ENCODE data around the gene INPP5B.

GRCh38 chr1:37905727-37906126 lies 41.1 kb downstream of the INPP5B start:
- no peak for TF ChIP-seq ESRRA (IDR thresholded peaks at IDR 0.05; ENCODE audit: low read length)
- TF ChIP-seq, protein P1, sequence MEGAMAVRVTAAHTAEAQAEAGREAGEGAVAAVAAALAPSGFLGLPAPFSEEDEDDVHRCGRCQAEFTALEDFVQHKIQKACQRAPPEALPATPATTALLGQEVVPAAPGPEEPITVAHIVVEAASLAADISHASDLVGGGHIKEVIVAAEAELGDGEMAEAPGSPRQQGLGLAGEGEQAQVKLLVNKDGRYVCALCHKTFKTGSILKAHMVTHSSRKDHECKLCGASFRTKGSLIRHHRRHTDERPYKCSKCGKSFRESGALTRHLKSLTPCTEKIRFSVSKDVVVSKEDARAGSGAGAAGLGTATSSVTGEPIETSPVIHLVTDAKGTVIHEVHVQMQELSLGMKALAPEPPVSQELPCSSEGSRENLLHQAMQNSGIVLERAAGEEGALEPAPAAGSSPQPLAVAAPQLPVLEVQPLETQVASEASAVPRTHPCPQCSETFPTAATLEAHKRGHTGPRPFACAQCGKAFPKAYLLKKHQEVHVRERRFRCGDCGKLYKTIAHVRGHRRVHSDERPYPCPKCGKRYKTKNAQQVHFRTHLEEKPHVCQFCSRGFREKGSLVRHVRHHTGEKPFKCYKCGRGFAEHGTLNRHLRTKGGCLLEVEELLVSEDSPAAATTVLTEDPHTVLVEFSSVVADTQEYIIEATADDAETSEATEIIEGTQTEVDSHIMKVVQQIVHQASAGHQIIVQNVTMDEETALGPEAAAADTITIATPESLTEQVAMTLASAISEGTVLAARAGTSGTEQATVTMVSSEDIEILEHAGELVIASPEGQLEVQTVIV (IDR thresholded peaks at IDR 0.05; ENCODE audit: borderline replicate concordance, partially characterized antibody), result no peak
- TF ChIP-seq, protein P2, sequence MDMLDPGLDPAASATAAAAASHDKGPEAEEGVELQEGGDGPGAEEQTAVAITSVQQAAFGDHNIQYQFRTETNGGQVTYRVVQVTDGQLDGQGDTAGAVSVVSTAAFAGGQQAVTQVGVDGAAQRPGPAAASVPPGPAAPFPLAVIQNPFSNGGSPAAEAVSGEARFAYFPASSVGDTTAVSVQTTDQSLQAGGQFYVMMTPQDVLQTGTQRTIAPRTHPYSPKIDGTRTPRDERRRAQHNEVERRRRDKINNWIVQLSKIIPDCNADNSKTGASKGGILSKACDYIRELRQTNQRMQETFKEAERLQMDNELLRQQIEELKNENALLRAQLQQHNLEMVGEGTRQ (IDR thresholded peaks at IDR 0.05; ENCODE audit: borderline replicate concordance, low read depth, low read length), result no peak
- TF ChIP-seq SMC3 (IDR thresholded peaks at IDR 0.05; ENCODE audit: borderline replicate concordance, low read length), result no peak
- TF ChIP-seq, protein P3, sequence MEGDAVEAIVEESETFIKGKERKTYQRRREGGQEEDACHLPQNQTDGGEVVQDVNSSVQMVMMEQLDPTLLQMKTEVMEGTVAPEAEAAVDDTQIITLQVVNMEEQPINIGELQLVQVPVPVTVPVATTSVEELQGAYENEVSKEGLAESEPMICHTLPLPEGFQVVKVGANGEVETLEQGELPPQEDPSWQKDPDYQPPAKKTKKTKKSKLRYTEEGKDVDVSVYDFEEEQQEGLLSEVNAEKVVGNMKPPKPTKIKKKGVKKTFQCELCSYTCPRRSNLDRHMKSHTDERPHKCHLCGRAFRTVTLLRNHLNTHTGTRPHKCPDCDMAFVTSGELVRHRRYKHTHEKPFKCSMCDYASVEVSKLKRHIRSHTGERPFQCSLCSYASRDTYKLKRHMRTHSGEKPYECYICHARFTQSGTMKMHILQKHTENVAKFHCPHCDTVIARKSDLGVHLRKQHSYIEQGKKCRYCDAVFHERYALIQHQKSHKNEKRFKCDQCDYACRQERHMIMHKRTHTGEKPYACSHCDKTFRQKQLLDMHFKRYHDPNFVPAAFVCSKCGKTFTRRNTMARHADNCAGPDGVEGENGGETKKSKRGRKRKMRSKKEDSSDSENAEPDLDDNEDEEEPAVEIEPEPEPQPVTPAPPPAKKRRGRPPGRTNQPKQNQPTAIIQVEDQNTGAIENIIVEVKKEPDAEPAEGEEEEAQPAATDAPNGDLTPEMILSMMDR (IDR thresholded peaks at IDR 0.05 in 2 of 3, conservative IDR thresholded peaks at IDR 0.05 in 1 of 3; ENCODE audit: control insufficient read depth in 2 of 3, extremely low read depth in 1 of 3, insufficient read depth in 1 of 3, low read depth in 3 of 3, low read length in 3 of 3), result no peak
- TF ChIP-seq POLR2AphosphoS2 (IDR thresholded peaks at IDR 0.05; ENCODE audit: low read depth, low read length), result no peak
- TF ChIP-seq ZNF384 (IDR thresholded peaks at IDR 0.05; ENCODE audit: borderline replicate concordance, low read depth, low read length), result no peak
- TF ChIP-seq KLF5 (IDR thresholded peaks at IDR 0.05; ENCODE audit: partially characterized antibody), result no peak
- no peak for TF ChIP-seq JUND (IDR thresholded peaks at IDR 0.05; ENCODE audit: low read depth, low read length)
- no peak for TF ChIP-seq ZZZ3 (IDR thresholded peaks at IDR 0.05; ENCODE audit: control insufficient read depth, insufficient read length, low read depth)
- TF ChIP-seq GABPA (IDR thresholded peaks at IDR 0.05; ENCODE audit: low read depth), result no peak
- no peak for TF ChIP-seq POLR2A (IDR thresholded peaks at IDR 0.05; ENCODE audit: low read depth, low read length)
